Activated effector memory CD4-positive, alpha-beta T cell treated with anti-CD3 and anti-CD28 coated beads, Interleukin-2, amount 50 U/mL, for 16 hours (primary cell): Measurements from ENCODE around the gene CHKA.

Source experiments
- DNase-seq: peaks from one replicate; pipeline ENCODE4 v3.0.0-alpha.2; 2020

CHKA gene

GRCh38 chr11:68028802-68029545 lies 92.2 kb downstream of the CHKA start:
- DNase-seq: no peak

DNA sequence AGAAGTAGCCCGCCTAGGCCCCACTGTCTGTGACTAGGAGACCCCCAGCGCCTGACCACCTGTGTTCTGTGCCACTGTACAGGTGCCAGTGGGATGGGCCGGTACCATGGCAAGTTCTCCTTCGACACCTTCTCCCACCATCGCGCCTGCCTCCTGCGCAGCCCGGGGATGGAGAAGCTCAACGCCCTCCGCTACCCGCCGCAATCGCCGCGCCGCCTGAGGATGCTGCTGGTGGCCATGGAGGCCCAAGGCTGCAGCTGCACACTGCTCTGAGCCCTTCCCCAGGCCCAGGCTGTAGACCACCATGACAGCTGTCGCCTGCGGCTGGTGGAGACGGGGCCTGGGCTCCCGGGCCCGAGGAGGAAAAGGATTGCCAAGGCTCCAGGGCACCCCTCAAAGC lies 93.5 kb downstream of the CHKA start:
- DNase-seq: no peak

GRCh38 chr11:68026391-68027105 lies 94.6 kb downstream of the CHKA start:
- no peak for DNase-seq

DNA sequence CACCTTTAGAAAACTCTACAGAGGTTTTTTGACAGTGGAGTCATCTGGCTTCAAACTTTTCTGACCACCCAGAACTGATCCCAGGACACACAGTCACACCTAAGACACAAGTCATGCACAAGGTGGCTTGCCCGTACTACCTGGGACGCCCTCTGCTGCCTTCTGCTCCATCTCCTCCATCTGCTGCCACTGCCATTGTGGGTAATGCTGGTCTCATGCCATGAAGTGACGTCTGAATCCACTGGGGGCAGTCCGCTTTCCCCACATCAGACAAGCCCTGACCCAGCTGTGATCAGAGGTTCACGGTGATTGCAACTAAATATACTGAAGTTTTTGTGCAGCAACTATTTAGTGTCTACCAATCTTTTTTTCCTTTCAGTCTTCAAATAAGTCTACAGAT lies 96.1 kb downstream of the CHKA start:
- no peak for DNase-seq

DNA sequence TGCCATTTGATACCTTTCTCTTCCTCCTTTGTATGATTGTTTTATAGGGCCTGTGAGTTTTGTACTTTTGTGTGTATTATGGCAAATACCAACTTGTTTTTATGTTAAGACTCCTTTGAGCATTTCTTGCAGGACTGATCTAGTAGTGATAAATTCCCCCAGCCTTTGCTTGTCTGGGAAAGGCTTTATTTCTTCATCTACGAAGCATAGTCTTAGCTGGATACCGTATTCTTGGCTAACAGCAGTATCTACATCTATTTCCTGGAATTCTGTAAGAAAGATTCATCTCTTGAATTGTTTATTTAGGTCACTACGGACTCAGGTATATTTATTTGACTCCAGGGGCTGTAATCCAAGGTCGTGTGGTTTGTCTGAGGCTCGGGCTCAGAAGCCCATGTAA lies 96.7 kb downstream of the CHKA start:
- DNase-seq: no peak

DNA sequence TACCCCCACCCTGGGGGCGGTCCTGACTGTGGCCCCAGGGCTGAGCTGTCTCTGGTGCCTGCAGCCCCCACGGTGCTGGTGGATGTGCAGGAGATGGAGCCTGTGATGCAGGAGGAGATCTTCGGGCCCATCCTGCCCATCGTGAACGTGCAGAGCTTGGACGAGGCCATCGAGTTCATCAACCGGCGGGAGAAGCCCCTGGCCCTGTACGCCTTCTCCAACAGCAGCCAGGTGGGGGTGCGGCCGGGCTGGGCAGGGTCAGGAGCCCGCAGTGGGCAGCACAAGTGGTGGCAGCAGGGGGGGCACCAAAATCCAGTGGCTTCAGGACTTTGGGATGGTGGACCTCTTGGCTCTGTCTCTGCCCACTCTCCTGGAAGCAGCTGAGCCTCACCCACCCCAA lies 98.7 kb downstream of the CHKA start:
- DNase-seq: no peak

GRCh38 chr11:68021167-68021787 lies 99.9 kb downstream of the CHKA start:
- no peak for DNase-seq

GRCh38 chr11:68020575-68020974 lies 100.6 kb downstream of the CHKA start:
- DNase-seq: no peak

DNA sequence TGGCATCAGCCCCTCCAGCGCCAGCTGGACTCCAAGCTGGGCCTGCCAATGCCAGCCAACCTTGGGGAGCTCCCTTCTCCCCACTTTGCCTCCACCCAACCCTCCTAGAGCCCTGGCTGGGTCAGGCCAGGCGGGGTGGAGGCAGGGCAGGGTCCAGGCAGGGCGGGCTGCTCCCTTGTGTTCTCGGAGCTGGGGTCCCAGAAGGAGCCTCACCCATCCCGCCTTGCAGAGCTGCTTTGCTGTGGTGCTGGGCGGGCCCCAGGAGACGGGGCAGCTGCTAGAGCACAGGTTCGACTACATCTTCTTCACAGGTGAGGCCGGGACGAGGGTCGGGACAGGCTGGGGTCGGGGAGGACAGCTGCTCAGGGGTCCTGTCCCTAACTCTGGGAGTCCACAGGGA lies 101.7 kb downstream of the CHKA start:
- no peak for DNase-seq

DNA sequence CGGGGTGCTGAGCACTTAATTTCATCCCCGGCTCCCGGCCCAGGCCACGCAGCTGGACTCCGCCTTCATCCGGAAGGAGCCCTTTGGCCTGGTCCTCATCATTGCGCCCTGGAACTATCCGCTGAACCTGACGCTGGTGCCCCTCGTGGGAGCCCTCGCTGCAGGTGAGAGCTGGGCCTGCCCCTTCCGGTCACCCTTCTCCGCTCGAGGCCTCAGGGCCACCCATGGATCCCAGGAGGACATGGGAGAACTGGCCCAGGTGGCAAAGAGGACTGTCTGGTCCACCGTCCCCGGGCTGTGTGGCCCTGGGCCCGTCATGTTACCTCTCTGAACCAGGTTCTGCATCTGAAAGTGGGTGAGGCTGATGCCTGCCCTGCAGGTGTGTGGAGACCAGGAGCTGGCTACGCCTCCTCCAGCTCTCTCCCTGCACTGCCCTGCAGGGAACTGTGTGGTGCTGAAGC lies 102.4 kb downstream of the CHKA start:
- no peak for DNase-seq

DNA sequence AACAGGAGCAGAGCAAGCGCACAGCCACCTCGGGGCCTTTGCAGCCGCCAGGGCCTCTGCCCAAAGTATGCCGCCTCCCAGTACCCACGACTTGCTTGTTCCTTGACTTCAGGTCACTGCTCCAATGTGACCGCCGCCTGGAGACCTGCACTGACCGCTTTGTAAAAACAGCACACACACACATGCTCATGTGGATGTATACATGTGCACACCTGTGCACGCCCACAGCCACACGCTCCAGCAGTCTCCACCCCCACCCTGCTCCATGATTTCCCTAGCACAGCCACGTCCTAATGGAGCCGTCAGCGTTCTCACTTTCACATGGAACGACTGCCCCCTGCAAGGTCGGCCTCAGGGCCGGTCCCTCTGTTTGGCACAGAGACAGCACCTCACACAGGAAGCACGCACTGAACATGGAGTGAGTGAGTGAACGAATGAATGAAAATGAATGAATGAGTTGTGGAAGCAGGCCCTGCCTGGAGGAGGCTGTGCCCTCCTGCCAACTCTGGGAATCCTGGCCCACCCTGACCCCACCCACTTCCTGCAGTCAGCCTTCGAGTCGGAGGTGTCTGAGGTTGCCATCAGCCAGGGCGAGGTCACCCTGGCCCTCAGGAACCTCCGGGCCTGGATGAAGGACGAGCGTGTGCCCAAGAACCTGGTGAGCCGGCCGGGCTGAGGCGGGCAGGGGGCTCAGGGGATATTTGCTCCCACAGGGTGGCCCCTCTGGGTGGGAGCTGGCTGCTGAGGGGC lies 103.0 kb downstream of the CHKA start:
- no peak for DNase-seq

- no peak for DNase-seq
Observed at GRCh38 chr11:68016904-68017817, 104.0 kb downstream of the CHKA start.

DNA sequence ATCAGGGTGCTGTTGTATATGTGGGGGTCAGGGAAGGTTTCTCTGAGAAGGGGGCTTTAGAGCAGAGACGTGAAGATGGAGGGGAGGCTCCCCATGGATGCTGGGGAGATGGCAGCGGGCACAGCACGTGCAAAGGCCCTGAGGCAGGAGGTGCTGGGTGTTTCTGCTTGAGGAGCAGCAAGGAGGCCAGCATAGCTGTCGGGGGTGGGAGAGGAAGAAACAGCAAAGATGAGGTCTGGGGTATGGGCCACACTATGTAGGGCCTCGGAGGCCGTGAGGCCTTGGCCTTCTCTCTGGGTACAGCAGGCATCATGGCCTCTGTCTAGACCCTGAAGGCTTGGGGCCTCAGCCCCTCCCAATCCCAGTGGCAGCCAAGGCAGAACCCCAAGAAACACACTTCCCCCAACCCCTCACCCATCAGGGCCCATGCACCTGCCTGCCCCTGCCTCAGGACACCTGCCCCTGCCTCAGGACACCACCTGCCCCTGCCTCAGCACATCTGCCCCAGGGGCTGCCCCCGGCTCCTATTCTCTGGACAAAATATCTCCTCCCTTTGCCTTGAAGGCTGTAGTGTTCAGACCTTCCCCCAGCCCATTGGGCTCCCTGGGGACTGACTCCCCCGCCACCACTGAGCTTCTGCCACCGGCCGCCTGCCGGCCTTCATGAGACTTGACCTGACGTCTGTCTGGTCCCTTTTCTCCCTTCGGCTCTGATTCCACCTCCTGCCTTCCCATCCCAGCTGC lies 104.9 kb downstream of the CHKA start:
- no peak for DNase-seq

- DNase-seq: no peak
Observed at GRCh38 chr11:68015467-68015866, 105.7 kb downstream of the CHKA start.

GRCh38 chr11:68014947-68015447 lies 106.2 kb downstream of the CHKA start:
- no peak for DNase-seq

- DNase-seq: no peak
Observed at GRCh38 chr11:68014157-68014946, 106.8 kb downstream of the CHKA start.

DNA sequence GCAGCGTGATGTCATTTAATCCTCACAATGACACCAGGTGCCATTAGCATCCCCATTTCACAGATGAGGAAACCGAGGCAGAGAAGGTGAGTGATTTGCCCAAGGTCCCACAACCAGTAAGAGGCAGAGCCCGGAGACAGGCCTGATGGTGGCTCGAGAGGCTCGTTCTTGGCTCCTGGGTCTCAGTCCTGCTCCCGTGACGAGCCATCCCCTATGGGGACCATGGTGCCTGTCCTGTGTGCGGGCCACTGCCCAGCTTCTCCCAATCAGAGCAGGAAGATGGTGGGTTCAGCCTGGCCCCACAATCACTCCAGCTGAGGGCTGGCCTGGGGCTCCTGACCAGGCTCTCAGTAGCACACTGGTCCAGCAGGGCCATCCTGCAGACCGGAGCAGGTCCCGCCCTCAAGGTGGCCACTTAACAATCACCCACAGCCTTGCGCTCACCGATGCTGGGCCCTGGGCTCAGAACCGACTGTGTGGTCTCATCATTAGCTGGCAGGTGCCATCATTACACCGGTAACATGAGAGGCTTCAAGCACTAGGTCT lies 107.5 kb downstream of the CHKA start:
- DNase-seq: no peak

DNA sequence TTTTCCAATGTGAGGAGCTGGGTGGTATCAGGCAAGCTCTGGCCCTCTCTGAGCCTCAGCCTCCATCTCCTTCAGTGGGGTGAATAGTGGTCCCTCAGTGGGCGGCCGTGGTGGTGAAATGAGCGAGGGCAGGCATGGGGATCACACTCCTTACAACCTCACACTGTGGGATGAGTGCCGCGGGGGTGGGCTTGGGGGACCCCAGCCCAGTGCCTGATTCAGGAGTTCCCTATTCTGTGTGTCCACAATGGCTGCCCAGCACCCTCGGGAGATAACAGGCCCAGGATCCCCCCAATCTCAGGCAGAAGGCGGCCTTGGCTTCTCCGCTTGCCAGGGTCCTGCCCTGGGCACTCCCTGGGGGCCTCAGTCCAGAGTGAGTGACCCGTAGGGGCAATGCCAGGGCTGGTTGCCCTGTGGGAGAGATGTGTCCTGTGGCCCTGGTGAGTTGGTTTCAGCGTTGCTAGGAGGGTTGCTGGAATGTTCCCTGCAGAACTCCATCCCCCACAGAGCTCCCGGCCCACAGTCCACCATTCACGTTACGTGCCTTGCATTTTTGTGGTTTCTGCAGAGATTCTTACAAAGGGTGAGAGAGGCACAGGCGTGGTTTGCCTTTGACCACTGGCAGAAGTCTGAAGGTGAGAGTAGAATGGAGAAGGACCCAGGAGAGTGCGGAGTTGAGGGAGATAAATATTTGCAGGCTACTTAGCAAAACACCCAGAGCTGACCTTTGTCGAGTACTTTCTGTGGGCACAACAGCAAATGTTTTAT lies 108.2 kb downstream of the CHKA start:
- no peak for DNase-seq
